Ishikawa (cell line): Measurements from ENCODE around the gene SCYL1.

Experiments used
- CREB1 ChIP-seq: IDR thresholded peaks from 2 replicates; pipeline ENCODE4 v1.6.1; 2012; ENCODE audit warnings: low read depth
- EP300 ChIP-seq: IDR thresholded peaks from 2 replicates; pipeline ENCODE4 v1.6.1; 2012; ENCODE audit warnings: borderline replicate concordance
- MAX ChIP-seq: IDR thresholded peaks from 2 replicates; pipeline ENCODE4 v1.6.1; 2012
- REST ChIP-seq: IDR thresholded peaks from 2 replicates; pipeline ENCODE4 v1.6.1; 2012; ENCODE audit warnings: low read depth, mild to moderate bottlenecking
- TAF1 ChIP-seq: IDR thresholded peaks from 2 replicates; pipeline ENCODE4 v1.6.1; 2012; ENCODE audit warnings: low read depth, mild to moderate bottlenecking
- TCF12 ChIP-seq: IDR thresholded peaks from 2 replicates; pipeline ENCODE4 v1.6.1; 2012; ENCODE audit warnings: low read depth
- TEAD4 ChIP-seq: IDR thresholded peaks from 2 replicates; pipeline ENCODE4 v1.6.1; 2012
- USF1 ChIP-seq: IDR thresholded peaks from 2 replicates; pipeline ENCODE4 v1.6.1; 2012
- YY1 ChIP-seq: IDR thresholded peaks from 2 replicates; pipeline ENCODE4 v1.6.1; 2012; ENCODE audit warnings: low read depth

GRCh38 chr11:65537620-65538231 is 12.8 kb downstream of the SCYL1 start:
- TF ChIP-seq REST (no peak), CREB1 (no peak), TAF1 (no peak), USF1 (no peak), TEAD4 (no peak), TCF12 (no peak), EP300 (no peak), MAX (no peak), YY1 (no peak)
